Rectal smooth muscle tissue (tissue), 1 donor: ENCODE measurements around the gene INPP1.
"Not testable (repeated sequence)": the region's sequence is repeated elsewhere in the genome, so short reads cannot be mapped to it uniquely, and the experiment has no call there.

Source experiments
- H3K27ac ChIP-seq: one replicate; pipeline ENCODE4 v1.7.0; 2013; ENCODE audit warnings: low read depth, low read length, inconsistent platforms
- H3K27me3 ChIP-seq: one replicate; pipeline ENCODE4 v1.7.0; 2013; ENCODE audit warnings: low read length; ENCODE audit not compliant: control insufficient read depth, insufficient read depth
- H3K36me3 ChIP-seq: one replicate; pipeline ENCODE4 v1.7.0; 2013; ENCODE audit warnings: low read length; ENCODE audit not compliant: control insufficient read depth, insufficient read depth
- H3K4me1 ChIP-seq: one replicate; pipeline ENCODE4 v1.7.0; 2013; ENCODE audit warnings: low read length; ENCODE audit not compliant: control insufficient read depth, insufficient read depth
- H3K4me3 ChIP-seq: one replicate; pipeline ENCODE4 v1.7.0; 2013; ENCODE audit warnings: low read length
- H3K9ac ChIP-seq: one replicate; pipeline ENCODE4 v1.7.0; 2013; ENCODE audit warnings: low read length

Gene INPP1

DNA sequence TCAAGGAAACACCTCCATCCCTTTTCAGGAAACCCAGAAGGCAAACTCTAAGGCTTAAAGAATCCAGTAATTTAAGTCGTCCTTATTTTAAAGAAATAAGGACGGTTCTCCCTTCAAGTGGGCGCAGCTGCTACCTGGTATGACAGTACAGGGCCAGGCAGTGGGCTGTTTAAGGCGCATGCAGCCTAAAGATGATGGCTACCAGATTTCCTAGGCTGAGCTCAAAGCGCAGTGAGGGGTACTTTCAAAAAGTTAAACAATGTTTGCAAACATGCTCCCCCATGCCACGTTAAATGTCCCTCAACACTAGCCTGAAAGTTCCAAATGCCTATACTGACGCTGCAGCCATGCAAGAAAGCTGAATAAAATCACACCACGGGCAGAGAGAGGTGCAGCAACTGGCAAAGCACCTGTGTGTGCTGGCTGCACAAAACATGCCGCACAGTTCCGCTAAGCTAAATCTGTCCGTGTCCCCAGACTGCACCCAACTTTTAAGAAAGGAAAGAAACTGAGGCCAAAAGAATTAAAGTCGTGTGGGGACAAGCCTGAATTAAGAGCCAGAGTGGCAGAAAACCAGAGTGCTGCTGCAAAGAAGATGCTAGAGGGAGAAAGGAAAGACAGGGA lies 24.3 kb upstream of the INPP1 start:
- H3K36me3 ChIP-seq, result no peaks in the 10 kb centered on the region
- peaks cover 6% of the 10 kb centered on the region for H3K4me1 ChIP-seq
- H3K27me3 ChIP-seq, result no peaks in the 10 kb centered on the region
- peak overlapping the region; percentile 73 for H3K4me3 ChIP-seq
- peak overlapping the region; percentile 79 for H3K27ac ChIP-seq
- H3K9ac ChIP-seq, result no peak overlapping the region

DNA sequence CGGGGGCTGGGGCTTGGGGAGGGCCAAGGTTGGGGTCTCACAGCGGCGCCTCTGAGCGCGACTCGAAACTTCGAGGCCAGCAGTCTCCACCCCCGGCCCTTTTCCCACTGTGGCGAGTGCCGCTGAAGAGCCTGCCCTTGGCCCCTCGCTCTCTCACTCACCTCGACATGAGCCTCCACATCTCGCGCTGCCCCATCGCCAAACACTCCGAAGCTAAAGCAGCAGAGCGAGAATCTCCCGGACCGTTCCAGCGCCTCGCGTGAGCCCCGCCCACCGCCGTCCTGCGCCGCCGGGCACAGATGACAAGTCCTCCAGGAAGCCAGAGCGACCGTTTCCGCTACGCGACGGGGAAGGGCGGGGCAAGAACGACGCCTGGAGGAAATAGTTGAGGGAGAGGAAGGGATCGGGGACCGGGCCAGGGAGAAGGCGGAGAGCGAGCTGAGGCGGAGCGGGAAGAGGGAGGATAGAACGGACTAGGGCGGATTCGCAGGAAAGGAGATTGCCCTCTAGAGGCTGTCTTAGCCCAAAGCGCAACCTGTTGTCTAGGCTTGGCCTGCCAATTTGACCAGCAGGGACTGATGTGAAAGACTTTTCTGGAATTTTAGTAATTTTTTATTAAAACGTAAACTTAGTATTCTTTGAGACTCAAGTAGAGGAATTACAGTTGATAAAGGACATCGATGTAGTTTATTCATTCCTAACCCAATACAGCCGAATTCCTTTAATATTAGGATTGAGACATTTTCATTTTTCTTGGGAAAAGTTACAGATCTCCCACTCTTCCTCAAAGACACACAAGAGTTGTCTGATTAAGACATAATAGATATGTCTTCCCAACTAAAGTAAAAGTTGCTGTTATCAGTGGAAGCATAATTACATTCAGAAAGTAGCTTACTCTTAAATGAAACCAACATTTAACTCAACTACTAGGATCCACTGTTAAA lies 23.6 kb upstream of the INPP1 start, which contains the start of gene HIBCH:
Gene HIBCH, minus strand, starts transcription at position 272 of the 944 bp plus-strand sequence. Its CDS starts 76 bp downstream, at position 196.
- H3K9ac ChIP-seq, result peak within 1 kb of the TSS; percentile 1
- no peaks in the 10 kb centered on the region for H3K36me3 ChIP-seq
- H3K27me3 ChIP-seq, result no peaks in the 10 kb centered on the region
- peak within 1 kb of the TSS; percentile 73 for H3K4me3 ChIP-seq
- peaks cover 6% of the 10 kb centered on the region for H3K4me1 ChIP-seq
- peak within 1 kb of the TSS; percentile 79 for H3K27ac ChIP-seq

DNA sequence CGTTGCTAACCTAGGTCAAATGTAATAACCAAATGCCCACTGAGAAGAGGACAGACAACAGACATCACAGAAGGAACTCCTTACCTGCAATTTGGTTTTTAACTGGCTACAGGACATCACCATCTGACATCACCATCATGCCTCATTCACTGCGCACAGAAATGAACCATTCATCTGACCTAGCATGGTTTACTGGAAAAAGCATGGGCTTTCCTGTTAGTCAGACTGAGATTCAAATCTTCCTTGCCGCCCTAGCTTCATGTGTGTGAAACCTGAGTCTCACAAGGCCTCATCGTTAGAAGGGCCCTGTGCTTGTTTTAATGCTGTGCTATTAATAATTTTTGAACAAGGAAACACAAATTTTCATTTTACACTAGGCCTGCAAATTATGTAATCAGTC lies 22.7 kb upstream of the INPP1 start:
- peaks cover 6% of the 10 kb centered on the region for H3K4me1 ChIP-seq
- peak overlapping the region; percentile 79 for H3K27ac ChIP-seq
- no peak overlapping the region for H3K9ac ChIP-seq
- no peaks in the 10 kb centered on the region for H3K27me3 ChIP-seq
- H3K4me3 ChIP-seq, result peak overlapping the region; percentile 2
- H3K36me3 ChIP-seq, result no peaks in the 10 kb centered on the region

DNA sequence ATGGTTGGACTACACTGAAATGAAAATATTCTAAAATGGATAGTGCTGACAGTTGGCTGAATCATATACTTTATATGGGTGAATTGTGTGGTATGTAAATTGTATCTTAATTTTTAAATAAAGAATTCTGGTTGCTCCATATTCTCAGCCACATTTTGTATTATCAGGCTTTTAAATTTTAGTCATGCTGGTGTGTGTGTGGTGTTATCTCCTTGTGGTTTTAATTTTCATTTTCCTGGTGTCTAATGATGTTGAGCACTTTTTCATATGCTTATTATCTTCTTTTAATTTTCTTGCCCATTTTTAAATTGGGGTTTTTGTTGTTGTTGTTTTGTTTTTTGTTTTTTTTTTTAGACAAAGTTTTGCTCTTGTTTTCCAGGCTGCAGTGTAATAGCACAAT lies 20.0 kb upstream of the INPP1 start:
- no peaks in the 10 kb centered on the region for H3K27me3 ChIP-seq
- H3K4me3 ChIP-seq, result no peak overlapping the region
- H3K4me1 ChIP-seq, result peaks cover 3% of the 10 kb centered on the region

DNA sequence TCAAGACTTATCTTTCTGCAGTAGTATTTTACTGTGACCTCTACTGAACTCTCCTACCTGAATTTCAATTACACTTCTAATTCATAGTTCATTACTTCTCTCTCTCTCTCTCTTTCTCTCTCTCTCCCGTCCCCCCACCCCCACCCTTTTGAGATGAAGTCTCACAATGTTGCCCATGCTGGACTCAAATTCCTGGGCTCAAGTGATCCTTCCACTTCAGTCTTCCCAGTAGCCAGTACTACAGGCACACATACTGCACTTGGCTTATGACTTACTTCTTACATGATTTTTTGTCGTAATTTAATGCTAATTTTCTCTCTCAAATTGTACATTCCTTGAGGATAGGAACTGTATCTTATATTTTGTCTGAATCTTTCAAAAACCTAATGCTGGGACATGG lies 17.8 kb upstream of the INPP1 start:
- H3K36me3 ChIP-seq, result no peaks in the 10 kb centered on the region
- no peak overlapping the region for H3K4me3 ChIP-seq
- H3K27ac ChIP-seq, result no peak overlapping the region
- H3K4me1 ChIP-seq, result no peaks in the 10 kb centered on the region
- no peaks in the 10 kb centered on the region for H3K27me3 ChIP-seq
- no peak overlapping the region for H3K9ac ChIP-seq

More for the DNA sequence above, 20.0 kb upstream of the INPP1 start:
- no peak overlapping the region for H3K27ac ChIP-seq
- H3K9ac ChIP-seq, result no peak overlapping the region
- H3K36me3 ChIP-seq, result no peaks in the 10 kb centered on the region

DNA sequence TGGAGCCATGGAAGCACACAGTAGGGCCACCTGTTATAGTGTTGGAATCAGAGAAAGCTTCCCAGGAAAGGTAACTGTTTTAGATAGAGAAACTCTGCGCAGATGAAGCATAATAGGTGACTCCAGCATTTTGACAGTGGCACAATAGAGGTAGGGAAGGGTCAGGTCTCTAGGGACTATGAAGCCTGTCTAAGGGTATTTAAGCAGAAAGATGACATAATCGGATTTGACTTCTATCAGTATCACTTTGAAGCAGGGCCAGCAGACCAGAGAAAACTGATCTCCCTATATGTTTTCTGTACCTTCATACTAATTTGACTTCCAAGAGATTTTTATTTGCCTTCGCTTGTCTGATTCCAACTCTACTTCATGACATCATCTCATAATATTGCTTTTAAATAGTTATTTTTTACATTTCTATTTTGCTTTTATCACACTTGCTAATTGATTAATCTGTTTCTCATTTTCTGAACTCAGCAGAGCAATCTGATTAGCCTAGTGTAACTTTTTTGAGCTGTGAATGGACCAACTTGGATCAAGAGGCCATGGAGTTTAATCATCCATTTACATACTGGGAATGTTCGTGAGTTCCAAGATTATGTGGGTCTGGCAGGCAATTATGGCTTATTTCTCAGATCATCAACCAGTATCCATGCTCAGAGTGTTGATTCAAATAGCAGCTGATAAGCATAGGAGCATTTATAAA lies 15.4 kb upstream of the INPP1 start:
- no peak overlapping the region for H3K9ac ChIP-seq
- H3K27ac ChIP-seq, result no peak overlapping the region
- no peaks in the 10 kb centered on the region for H3K36me3 ChIP-seq
- no peaks in the 10 kb centered on the region for H3K27me3 ChIP-seq
- H3K4me1 ChIP-seq, result no peaks in the 10 kb centered on the region
- H3K4me3 ChIP-seq, result no peak overlapping the region

DNA sequence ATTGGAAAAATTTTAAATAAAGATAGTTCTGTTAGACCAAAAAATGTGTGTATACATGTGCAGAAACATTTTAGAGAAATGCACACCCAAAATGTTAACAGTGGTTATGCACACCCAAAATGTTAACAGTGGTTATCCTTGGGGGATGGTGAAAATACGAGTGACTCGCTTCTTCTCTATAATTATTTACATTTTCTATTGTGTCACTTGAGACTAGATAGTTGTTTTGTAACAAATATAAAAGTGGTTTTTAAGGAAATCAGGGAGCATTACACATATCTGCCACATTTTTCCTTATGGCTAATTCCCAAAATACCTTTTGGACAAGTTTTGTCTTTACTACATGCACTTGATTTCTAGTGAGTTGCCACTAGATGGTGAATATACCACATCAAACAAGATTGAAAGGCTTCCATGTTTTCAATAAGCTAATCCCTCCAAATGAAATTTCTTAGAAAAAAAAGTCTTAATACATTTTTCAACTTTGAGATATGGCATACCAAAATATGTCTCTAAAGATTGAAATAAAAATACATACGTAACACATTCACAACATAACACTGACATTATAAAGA lies 14.7 kb upstream of the INPP1 start:
- no peak overlapping the region for H3K9ac ChIP-seq
- no peaks in the 10 kb centered on the region for H3K36me3 ChIP-seq
- no peaks in the 10 kb centered on the region for H3K4me1 ChIP-seq
- H3K4me3 ChIP-seq, result no peak overlapping the region
- H3K27me3 ChIP-seq, result no peaks in the 10 kb centered on the region
- no peak overlapping the region for H3K27ac ChIP-seq

DNA sequence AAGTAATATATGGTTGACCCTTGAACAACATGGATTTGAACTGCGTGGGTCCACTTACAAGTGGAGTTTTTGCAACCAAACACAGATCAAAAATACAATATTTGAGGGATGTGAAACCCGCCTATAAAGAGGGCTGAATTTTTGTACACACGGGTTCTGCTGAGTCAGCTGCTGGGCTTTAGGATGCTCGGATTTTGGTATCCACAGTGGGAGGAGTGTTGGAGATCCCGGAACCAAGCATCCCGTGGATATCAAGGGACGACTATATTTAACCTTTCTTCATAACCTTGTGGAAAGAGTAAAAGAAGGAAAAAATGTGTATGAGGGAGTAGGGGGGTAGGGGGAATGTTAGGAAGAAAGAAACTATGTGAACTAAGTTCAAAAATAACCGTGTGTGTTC lies 10.0 kb upstream of the INPP1 start:
- H3K4me3 ChIP-seq, result no peak overlapping the region
- no peak overlapping the region for H3K27ac ChIP-seq

DNA sequence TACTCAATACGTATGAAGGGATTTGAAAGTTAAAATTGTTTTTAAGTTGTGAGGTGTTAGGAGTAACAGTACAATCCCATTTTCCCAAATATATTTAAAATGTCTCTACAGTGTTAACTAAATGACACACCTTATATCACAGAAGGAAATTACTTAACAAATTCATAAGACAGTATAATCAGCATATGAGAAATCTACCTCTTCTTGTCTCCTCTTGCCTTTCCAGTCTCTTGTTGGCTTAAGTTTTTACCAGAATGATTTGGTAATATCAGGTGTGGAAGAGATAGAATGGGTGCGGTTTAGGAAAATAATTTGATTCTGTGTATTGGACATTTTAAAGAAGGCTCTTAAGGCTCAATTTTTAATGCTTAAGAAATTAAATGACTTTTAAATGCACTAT lies 9.5 kb upstream of the INPP1 start:
- no peaks in the 10 kb centered on the region for H3K4me1 ChIP-seq
- no peak overlapping the region for H3K9ac ChIP-seq
- no peaks in the 10 kb centered on the region for H3K36me3 ChIP-seq
- no peaks in the 10 kb centered on the region for H3K27me3 ChIP-seq
- no peak overlapping the region for H3K27ac ChIP-seq
- no peak overlapping the region for H3K4me3 ChIP-seq

More for the DNA sequence above, 10.0 kb upstream of the INPP1 start:
- Histone ChIP-seq H3K27me3 (no peaks in the 10 kb centered on the region), H3K36me3 (no peaks in the 10 kb centered on the region), H3K4me1 (no peaks in the 10 kb centered on the region), H3K9ac (no peak overlapping the region)

DNA sequence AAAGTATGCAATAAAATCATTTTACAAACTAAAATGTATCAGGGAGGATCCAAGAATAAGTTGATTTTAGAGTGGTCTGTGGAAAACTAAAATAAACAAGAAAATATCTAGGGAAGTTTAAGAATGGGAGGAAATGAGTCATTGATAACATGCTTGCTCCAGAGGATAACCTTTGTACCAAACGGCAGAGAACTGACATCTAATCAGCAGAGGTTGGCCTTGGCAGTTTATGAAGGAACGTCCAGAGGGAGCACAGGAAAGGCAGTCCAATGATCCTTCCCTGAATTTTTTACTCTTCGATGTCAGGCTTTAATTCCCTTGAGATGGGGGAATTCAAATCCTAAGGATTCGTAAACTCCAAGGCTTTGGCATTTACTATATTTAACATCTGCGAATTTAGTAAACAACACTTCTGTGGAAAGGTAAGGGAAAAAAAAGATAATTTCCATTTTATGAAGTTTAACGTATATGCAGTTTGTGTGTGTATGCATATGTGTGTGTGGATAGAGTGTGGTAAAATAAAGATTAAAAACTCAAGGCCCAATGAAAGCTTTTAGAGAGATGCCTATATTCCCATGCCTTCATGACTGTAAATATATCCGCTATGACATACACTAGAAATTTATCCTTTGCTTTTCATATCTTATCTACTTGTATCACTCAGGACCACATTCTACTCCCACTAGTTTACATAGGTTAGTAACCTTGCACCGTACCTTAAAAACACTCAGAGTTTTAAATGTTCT lies 8.7 kb upstream of the INPP1 start:
- no peak overlapping the region for H3K27ac ChIP-seq
- H3K27me3 ChIP-seq, result no peaks in the 10 kb centered on the region
- no peaks in the 10 kb centered on the region for H3K4me1 ChIP-seq
- no peak overlapping the region for H3K4me3 ChIP-seq
- H3K9ac ChIP-seq, result no peak overlapping the region
- H3K36me3 ChIP-seq, result no peaks in the 10 kb centered on the region

DNA sequence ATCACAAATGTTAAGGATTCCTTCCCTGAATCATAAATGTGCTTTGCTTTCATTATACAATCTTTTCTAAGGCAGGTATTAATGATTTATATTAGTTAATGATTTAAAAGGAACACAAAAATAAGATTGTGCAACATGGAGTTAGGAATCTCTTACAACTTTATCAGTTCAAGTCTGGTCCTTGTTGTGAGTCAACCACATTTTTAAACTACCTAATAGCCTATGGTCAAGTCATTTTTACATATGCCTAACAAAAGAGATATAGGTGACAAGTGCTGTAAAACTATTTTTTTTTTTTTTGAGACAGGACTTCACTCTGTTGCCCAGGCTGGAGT lies 8.2 kb upstream of the INPP1 start:
- H3K27ac ChIP-seq, result no peak overlapping the region
- no peak overlapping the region for H3K9ac ChIP-seq
- H3K36me3 ChIP-seq, result no peaks in the 10 kb centered on the region
- no peaks in the 10 kb centered on the region for H3K27me3 ChIP-seq
- H3K4me3 ChIP-seq, result no peak overlapping the region
- no peaks in the 10 kb centered on the region for H3K4me1 ChIP-seq

DNA sequence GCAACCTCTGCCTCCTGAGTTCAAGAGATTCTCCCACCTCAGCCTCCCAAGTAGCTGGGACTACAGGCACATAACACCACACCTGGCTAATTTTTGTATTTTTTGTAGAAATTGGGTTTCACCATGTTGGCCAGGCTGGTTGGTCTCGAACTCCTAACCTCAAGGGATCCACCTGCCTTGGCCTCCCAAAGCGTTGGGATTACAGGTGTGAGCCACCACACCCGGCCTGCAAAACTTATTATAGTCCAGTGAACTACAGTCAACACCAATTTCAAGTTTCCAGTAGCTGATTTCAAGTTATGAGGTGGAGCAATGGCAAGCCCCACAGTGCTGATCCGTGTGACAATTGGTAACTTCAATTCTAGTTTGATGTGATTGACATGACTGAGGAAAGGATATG lies 7.8 kb upstream of the INPP1 start:
- not testable (repeated sequence) for H3K27me3 ChIP-seq, H3K27ac ChIP-seq, H3K4me3 ChIP-seq, H3K4me1 ChIP-seq, H3K36me3 ChIP-seq, H3K9ac ChIP-seq
